Inflammatory macrophage treated with lipopolysaccharide for 1 hour (primary cell): ENCODE results near the gene PTH2R.
A peak's percentile ranks its signal among the peaks of the same experiment; 100 is the strongest.
"Not testable (repeated sequence)": the region's sequence is repeated elsewhere in the genome, so short reads cannot be mapped to it uniquely, and the experiment has no call there.

ENCODE experiments used
- DNase-seq, 2 donors: peaks; one replicate each; pipeline ENCODE4 v3.0.0-alpha.2; 2020 to 2022

Gene PTH2R

GRCh38 chr2:208406474-208407451 is at the start of gene PTH2R:
Gene PTH2R, plus strand, starts transcription at chr2:208406792. Its CDS starts 252 bp downstream, at chr2:208407044.
- DNase-seq = no peak

GRCh38 chr2:208356846-208357574 is 49.6 kb upstream of the PTH2R start:
- DNase-seq = no peak

- peak in 1 of 2 donors; percentile 12 for DNase-seq
These were observed 47.6 kb upstream of the PTH2R start for GRCh38 chr2:208358758-208359631.

- peak in 1 of 2 donors; percentile 34 for DNase-seq
These were observed 47.0 kb upstream of the PTH2R start for GRCh38 chr2:208359632-208359986.

GRCh38 chr2:208360259-208361076 is 46.1 kb upstream of the PTH2R start:
- no peak for DNase-seq

GRCh38 chr2:208361077-208361441 is 45.5 kb upstream of the PTH2R start:
- no peak for DNase-seq

- DNase-seq = no peak
These were observed 43.1 kb upstream of the PTH2R start for GRCh38 chr2:208363485-208363884.

- peak; percentile 74 to 79 for DNase-seq
These were observed 40.1 kb upstream of the PTH2R start for GRCh38 chr2:208366215-208367127.

- DNase-seq = no peak
These were observed 37.5 kb upstream of the PTH2R start for GRCh38 chr2:208369091-208369490.

- DNase-seq = no peak
These were observed 35.5 kb upstream of the PTH2R start for GRCh38 chr2:208370881-208371633.

- DNase-seq = no peak
These were observed 35.0 kb upstream of the PTH2R start for GRCh38 chr2:208371634-208371935.

GRCh38 chr2:208373460-208374089 is 33.0 kb upstream of the PTH2R start:
- peak; percentile 35 to 82 for DNase-seq

- no peak for DNase-seq
These were observed 31.0 kb upstream of the PTH2R start for GRCh38 chr2:208375491-208376068.

- DNase-seq = not testable (repeated sequence)
These were observed 29.2 kb upstream of the PTH2R start for GRCh38 chr2:208377344-208377860.

GRCh38 chr2:208379192-208379591 is 27.4 kb upstream of the PTH2R start:
- DNase-seq = no peak

GRCh38 chr2:208384637-208385036 is 22.0 kb upstream of the PTH2R start:
- DNase-seq = no peak

- DNase-seq = peak; percentile 70 to 93
These were observed 20.1 kb upstream of the PTH2R start for GRCh38 chr2:208386541-208386940.

- no peak for DNase-seq
These were observed 16.7 kb upstream of the PTH2R start for GRCh38 chr2:208389940-208390339.

- DNase-seq = no peak
These were observed 14.3 kb upstream of the PTH2R start for GRCh38 chr2:208392300-208392699.
